GM19455 (cell line): ENCODE results near the gene MEX3A.

Source experiments
- ATAC-seq: cut with Tn5 transposase; IDR thresholded peaks from one replicate; pipeline ENCODE4 v1.9.1; 2021; ENCODE audit not compliant: unreplicated experiment

The MEX3A gene

DNA sequence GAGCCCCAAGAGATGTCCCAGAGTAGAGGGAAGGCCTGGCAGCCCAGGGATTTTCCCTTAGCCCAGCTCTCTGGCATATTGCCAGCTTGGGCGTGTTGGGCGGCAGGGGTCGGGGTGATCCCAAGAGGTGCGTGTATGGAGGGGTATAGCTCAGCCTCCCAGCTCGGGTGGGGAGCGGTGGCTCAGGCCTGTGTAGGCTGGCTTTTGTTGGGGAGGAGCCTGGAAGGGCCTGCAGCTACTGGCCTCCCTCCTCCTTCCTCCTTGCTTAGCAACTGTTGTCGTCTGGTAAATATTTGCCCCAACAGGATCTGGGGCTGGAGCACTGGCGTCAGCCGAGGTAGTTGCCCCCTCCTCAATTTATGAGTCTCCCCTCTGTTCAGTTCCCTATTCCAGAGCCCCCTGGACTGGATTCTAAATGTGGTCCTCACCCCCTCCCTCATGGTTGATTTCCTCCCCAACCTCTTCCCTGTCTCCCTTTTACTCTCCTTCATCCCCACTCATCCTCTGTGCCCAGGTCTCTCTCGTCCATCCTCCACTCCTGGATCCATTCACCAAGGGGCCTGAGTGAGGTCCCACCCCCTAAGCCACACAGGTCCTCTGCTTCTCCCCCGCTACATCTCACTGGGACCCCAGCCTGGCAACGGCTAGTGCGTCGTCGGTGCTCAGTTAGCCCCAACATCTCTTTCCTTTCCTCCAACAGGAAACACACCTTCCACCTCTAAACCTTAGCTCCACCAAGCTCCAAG lies 22.0 kb upstream of the MEX3A start:
- no peak for ATAC-seq

DNA sequence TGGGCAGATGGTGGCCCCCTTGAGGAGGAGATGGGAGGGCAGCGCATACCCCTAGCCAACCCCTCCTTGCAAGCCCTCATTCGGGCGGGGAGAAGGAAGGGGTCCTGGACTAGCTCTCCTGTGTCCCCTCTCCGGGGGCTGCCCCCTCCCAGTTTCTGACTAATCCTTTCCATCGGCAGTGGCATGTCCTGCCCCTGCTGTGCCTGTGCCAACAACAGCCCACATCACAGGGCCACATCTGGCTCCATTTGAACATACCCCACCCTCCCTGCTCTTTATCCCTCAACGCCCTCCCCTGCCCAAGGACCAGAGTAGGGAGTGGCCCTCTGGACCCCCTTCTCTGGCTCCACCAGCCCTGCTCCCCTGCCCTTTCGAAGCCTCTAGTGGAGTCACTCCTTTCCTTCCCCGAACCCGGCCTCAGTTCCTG lies 21.3 kb upstream of the MEX3A start:
- ATAC-seq: no peak

DNA sequence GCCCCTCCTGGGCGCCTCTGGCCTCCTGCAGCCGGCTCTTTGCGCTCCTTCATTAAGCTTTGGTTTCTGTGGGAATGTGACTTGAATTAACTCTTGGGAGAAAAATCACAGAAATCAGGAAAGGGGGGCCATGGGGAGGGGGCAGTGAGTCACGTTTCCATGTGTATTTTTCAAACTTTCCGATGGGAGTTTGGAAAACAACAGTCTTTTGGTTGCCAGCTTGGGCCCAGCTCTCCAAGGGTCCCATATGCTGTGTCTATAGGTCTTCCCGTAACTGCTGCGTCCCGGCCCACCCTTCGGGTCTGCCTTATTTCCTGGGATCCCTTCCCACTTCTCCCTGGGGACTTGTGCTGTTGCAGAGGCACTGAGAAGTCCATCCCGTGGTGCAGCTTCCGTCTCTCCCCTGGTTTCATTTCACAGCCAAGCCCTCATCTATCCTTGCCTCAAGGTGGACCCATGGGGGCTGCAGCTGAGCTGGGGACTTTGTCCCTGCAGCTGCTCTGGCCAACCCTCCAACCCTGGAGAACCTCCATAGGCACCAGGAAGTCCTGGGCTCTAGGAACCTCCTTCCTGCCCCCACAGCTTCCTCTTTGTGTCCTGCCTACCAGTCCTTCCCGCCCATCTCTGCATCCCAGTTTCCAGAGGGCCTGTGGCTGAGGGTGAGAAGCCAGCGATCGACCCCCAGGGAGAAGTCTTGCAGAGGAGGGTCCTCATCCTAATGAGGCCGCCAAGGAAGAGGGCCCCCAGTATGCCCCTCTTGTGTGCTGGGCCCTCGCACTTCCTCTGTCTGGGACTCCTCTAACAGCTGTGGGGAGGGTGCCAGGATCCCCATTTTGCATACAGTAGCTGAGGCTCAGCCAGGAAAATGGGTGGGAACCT lies 20.6 kb upstream of the MEX3A start:
- ATAC-seq: no peak

DNA sequence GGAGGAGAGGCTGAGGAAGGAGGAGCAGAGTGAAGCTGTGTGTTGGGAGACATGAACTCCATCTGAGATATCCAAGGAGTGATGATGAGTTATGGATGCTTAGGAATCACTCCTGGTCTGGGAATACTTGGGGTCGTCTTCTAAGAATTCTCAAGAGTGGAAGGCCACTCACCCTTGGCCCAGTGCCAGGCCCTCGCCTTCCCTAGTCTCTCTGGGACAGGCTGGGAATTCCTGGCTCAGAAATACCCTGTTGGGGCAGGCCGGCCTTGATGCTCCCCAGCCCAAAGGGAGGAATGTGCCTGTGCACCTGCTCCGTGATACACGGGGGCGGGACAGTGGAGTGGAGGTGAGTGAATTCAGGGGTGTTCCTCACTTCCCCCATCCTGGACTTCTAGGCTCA lies 19.6 kb upstream of the MEX3A start:
- ATAC-seq: no peak

DNA sequence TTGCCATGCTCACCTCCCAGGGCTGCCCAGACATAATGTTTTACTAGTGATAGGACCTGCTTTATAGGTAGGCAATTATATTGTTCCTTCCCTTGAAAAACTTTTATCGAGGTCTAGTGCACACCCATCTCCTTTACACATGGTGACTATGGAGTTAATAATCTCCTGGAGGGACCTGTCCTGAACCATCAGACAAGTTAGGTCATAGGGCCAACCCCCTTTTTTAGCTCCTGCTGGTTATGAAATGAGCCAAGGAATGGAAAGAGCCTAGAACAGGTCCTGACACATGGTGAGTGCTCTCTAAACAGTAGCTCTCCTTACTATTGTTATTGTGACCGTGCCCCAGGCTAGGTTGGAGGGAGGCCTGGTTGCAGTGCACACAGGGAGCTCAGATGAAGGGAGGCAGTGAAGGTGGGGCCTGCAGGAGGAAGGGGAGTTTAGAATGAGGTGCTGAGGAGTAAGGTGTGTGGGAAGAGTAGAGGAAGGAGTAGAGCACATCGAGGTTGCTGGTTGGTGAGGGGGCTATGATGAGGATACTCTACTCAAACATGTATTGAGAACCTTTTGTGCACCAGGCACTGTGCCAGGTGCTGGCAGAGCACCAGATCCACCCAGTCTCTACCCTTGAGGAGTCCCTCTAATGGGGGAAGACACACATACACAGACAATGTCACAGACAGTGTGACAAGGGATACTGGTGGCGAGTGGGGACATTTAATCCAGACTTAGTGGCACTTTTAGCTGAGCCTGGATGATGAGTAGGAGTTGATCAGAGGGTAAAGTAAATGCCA lies 18.1 kb upstream of the MEX3A start:
- no peak for ATAC-seq

DNA sequence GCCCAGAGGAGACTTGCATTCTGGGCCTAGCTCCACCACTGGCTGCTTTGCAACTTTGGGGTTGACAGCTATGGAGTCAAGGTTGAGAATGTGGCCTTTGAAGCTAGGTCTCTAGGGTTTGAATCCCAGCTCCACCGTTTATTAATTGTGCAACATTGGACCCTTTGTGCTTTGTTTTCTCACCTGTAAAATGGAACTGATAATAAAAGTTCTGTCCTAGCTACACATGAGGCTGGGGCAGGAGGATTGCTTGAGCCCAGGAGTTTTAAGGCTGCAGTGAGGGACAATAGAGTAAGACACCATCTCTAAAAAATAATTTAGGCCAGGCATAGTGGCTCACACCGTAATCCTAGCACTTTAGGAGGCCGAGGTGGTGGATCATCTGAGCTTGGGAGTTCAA lies 17.0 kb upstream of the MEX3A start:
- no peak for ATAC-seq

DNA sequence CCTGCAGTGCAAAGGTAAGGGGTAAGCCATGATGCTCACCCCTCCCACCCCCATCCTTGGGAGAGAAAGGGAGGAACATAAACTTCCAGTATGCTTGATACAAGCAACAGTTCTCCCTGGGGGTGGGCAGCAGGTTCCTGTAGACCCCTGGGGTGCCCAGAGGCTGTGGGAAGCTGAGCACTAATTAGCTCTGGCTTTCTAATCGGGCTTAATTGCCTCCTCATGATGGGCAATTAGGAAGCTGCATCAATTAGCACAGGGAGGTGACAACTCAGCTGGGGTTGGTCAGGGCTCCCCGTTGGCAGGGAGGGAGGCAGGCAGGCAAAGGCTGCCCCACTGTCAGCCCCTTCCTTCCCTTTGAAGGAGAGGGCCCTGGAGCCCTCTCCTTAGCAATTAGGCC lies 16.5 kb upstream of the MEX3A start:
- no peak for ATAC-seq

DNA sequence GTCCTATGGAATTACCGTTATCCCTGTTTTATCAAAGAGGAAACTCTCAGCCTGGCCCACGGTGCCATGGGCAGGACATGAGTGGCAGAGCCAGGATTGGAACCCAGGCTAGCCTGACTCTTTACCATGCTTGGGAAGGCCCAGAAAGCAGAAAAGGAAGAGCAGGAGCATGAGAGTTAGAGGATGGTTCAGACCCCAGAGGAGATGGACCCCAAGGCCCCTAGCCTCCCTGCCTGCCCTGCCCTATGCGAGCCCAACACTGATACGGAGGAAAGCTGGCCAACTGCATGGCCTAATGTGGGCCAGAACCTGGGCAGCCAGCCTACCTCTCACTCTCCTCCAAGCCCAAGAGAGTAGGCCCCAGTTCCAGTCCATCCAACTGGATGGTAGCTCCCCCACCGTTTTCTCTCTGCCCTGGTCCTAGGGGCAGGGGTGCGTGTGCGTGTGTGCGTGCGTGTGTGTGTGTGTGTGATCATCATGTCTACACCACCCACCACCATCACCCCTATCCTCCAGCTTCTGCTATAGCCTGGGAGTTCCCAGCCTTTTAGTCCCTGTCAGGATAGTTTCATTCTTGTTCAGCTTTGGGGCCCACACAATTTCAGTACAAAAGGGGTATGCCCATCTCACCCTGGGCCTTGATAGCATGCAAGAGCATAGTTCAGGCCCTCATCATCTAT lies 15.4 kb upstream of the MEX3A start:
- no peak for ATAC-seq

DNA sequence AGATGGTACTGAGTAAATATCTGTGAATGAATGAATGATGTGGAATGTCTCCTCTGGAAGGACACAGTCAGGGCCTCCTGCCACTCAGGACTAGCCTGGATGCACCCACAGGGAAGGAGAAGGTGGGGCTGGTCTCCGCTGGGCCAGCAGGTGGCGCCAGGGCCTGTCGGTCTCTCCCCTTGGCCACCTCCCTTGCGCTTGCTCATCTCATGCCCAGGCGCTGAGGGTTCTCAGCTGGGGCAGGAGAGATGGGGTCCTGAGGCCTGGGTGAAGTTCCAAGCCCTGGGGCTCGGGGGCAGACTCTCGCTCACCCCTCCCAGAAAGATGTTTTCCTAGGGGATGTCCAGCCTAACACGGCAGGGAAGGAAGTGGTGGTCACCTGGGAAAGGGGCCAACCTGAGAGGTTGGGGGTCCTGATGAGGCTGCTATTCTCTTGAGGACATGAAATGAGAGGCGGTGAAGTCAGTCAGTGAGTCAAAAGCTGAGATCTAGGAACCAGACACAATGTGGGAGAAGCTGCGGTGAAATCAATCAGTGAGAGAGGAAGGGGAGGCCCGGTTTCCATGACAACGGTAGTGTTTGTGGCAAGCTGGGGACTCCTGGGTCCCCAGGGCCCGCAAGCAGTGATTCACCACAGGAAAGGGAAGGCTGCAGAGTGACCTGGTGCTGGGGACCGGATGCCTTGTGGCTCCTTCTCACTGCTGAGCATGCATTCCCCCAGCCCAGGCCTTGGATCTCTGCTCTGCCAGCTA lies 14.6 kb upstream of the MEX3A start:
- peak; percentile 61 for ATAC-seq

DNA sequence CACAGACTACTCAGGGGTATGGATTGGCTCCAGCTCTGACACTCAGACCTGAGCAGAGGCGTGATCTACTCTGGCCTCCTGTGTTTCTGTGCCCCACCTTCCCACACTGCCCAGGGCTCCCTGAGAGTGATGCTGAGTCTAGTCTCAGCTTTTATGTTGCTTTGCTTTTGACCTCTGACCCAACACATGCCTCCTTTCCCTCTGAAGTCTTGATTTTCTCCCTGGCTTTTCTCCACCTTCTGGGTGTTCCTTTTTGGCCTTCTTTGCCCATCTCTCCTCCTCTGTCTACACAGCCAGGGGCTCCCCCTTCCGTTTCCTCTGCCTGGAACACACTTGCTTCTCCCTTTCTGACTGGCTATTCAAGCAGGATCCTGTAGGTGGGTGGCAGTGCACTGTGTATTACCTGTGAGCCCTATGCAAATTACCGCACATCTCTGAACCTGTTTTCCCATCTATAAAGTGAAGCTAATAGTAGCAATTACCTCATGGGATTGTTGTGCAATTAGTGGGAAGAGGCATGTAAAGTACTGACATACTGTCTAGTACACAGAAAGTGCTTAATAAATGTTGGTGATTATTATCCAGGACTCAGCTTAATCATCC lies 13.7 kb upstream of the MEX3A start:
- ATAC-seq: no peak

DNA sequence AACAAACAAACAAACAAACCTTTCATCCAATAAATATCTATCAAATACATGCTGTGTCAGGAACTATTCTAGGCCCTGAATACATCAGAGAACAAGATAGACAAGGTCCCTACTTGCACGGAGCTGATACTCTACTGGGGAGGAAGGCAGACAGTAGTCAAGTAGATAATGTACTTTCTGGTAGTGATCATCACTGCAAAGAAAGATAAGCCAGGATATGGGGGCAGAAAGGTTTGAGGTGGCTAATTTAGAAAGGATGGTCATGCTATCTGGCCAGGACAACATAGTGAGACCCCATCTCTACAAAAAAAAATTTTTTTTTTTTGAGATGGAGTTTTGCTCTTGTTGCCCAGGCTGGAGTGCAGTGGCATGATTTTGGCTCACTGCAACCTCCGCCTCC lies 9.3 kb upstream of the MEX3A start:
- no peak for ATAC-seq

DNA sequence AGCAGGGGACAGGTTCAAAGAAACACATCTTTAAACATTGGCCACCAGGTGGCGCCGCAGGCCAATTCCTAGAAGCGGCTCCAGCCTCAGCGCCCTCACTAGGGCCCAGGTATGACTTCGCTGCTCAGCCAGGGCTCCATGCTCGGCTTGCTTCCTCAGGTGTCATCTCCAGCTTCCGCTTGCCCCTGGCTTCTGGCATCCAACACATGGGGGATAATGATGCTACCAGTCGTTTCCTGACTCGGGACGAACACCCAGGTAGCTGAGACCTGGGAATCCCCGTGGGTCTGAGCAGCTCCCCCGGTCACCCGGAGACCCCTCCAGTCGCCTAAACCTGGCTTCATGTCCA lies 8.5 kb upstream of the MEX3A start:
- peak; percentile 65 for ATAC-seq

DNA sequence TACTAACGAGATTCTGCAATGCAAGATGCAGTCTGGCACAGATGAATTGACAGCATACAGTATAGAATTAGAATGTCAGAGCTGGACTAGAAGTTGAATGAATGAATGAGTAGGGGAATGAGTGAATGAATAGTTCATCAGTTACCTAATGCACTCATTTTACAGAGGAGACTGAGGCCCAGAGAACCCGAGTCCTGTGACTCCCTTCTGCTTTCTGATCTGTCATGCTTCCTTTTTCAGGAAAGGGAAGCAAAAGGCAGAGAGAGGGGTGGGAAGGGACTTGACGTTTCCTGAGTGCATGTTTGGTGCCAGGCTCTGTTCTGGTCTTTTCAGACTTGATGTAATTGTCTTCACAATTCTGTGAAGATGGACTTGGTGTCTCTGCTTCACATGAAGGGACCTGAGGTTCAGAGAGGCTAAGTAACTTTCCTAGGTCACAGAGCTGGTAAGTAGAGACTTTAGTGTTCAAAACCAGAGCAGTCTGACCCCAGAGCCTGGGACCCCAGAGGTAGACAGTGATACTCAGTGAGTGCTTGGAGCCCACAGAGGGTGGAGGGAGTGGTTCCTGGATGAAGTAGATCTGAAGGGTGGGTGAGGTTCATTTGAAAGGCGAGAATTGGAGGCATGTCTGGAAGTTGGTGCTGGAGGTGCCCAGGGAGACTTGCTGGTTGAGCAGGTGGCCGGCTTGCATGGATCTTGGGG lies 8.0 kb upstream of the MEX3A start:
- ATAC-seq: no peak

DNA sequence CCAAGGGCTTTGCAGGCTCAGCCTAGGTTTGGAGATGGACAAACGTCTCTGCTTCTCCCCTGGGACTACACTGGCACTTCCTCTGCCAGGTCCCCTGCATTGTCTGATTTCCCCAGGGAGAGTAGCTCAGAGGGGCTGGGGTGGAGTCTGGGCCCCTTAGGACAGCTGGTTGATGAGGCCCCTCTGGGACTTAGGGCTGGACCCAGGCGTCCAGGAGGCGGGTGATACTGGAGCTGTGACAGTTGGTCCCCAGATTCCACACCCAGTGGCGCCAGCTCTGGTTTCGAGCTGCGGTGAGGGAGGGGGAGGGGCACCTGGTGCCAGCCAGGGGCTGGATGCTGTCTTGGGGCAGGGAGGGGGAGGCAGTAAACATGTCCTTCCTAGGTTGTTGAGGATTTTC lies 7.4 kb upstream of the MEX3A start:
- ATAC-seq: no peak

DNA sequence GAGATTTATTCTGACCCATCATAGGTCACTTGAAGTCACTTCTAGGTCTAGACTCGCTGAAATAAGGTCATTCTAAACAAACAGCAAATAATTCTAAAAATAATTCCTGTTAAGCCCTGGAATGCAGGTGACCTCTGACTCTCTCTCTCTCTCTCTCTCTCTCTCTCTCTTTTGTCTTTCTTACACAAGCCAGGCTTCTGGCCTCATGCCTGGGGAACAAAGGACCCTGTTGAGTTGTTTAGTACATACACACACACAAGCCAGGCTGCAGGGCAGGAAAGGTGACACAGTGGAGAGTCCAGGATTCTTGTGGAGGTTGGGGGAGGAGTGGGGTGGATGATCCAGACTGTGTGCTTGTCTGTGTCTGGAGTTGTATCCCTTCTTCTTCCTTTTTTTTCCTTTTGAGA lies 4.0 kb upstream of the MEX3A start:
- ATAC-seq: no peak

DNA sequence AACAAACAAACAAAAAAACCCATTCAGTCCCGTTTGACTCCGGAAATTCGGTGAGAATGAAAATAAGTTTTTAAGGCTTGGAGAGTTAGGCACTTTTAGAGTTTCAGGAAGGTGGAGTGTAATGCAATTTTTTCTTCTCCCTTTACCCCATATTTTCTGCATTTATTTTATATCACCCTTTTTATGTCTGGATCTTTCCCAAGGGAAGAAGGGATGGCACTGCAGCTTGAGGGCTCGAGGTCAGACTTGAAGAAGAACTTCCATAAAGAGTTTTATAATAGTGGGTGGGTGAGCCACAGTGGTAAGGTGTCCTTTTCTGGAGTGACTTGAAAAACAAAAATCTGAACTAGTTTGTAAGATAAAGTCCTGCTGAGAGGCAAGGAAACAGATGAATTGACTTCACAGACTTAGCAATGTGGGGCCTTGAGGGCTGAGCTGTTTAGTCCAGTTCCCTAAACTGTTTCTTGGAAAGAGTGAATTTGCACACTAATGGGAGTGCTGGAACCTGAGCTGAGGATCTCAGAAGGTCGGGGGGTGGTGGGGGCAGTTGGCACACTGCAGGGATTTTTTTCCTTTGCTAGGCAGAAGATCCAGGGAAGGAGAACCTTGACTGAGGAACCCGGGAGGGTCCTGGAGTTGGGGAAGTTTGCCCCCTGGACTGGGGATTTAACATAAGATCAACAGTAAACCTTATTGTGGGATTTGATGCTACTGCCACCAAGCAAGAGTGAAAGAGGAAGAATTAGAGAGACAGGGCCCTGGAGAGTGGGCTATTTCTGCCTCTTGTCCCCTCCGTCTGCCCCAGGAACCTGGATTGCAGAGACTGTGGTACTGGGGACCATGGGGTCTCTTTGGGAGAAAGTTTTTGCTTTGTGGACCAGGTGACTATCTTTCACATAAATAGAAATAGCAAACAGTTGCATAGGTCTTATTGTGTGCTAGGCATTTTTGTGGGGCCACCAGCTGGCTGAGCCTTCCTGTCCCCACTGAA lies 1.8 kb upstream of the MEX3A start:
- no peak for ATAC-seq

DNA sequence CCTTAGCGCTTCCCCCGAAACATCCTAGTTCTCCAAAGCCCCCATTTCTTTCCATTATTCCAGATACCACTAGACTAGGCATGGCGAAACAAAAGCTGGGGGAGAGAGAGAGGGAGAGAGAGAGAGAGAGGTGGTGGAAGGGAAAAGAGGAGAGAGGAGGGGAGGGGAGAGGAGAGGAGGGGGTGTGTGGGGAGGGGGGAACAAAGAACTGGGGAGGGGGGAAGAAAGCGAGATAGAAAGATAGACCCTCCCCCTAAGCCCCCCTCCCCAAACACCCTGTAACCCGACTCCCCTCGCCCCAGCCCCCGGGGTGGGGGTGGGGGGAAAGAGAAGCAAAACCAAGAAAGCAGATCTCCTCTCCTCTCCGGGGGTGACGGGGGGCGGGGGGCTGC lies 352 bp downstream of the MEX3A start:
- ATAC-seq: no peak

DNA sequence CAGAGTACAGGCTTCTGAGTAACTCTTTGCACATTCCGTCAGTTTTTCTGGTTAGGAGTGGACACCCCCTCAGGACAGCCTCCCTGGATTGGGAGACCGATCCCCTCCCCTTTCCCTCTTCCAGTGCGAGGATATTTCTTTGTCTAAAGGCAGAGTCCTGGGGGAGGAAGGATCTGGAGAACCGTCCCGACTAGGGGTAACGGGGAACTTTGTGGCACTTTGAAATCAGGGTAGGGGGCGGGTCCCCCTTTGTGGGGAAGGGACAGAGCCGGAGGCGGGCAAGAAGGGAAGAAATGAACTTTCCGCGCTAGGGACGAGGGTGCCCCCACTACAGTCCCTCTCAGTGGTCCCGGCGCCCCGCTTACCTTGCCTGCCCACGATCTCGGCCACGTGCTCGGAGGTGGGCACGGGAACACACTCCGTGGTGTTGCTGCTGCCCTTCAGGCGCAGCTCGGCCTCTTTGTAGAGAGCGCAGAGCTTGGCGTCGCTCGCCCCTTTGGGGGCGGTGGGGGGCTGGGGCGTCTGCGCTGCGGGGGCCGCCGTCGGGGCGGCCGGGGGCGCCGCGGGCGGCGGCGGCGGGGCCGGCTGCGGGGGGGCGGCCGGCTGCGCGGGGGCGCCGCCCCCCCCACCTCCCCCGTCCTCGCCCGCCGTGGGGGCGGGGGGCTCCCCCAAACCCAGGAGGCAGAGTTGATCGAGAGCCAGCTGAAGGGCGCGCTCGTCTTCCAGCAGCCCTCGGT lies 917 bp downstream of the MEX3A start:
- ATAC-seq: no peak
